CD4-positive, alpha-beta memory T cell (primary cell): Measurements from ENCODE around the gene SERP2. TPM values are rescaled to one million over a fixed set of nuclear protein-coding genes. Genes with fewer than 3 reads are reported as not detected.

ENCODE experiments used
- CTCF ChIA-PET: fragments of 350-600 bp; sonication (Branson Sonifier 250); formaldehyde crosslinking; loops from one replicate; lab custom pipeline; 2021; ENCODE audit warnings: inconsistent platforms; ENCODE audit not compliant: partially characterized antibody; lab: Charles Lee
- POLR2A ChIA-PET: fragments of 350-600 bp; sonication (Branson Sonifier 250); formaldehyde crosslinking; loops from one replicate; lab custom pipeline; 2021; ENCODE audit not compliant: partially characterized antibody; lab: Charles Lee
- DNase-seq, 5 donors: peaks; one replicate each; pipeline versions ENCODE4 v3.0.0 to v3.0.0-alpha.2; 2020 to 2022; ENCODE audit warnings: mixed read lengths in 1 of 5
- H3K27ac ChIP-seq: one replicate; pipeline ENCODE4 v1.7.0; 2013; ENCODE audit warnings: low read depth, low read length
- H3K27me3 ChIP-seq: 2 replicates; pipeline ENCODE4 v1.7.0; 2013; ENCODE audit warnings: mild to moderate bottlenecking, low read length, moderate library complexity; ENCODE audit not compliant: insufficient read depth
- H3K36me3 ChIP-seq: 2 replicates; pipeline ENCODE4 v1.7.0; 2013; ENCODE audit warnings: mild to moderate bottlenecking, low read length, moderate library complexity; ENCODE audit not compliant: insufficient read depth
- H3K4me1 ChIP-seq: 2 replicates; pipeline ENCODE4 v1.7.0; 2013; ENCODE audit warnings: mild to moderate bottlenecking, low read length, moderate library complexity; ENCODE audit not compliant: insufficient read depth
- H3K4me3 ChIP-seq, 2 donors: one replicate each; pipeline ENCODE4 v1.7.0; 2013; ENCODE audit warnings: low read length in 2 of 2, mild to moderate bottlenecking in 1 of 2
- H3K9me3 ChIP-seq, 2 donors: one replicate each; pipeline ENCODE4 v1.7.0; 2013; ENCODE audit warnings: low read length in 2 of 2, control low read depth in 1 of 2; ENCODE audit not compliant: control insufficient read depth in 1 of 2
- H3K27ac Mint-ChIP-seq, 7 donors: one replicate each; pipeline ENCODE4 v1.8.0; 2020 to 2021; ENCODE audit warnings: mixed read lengths in 7 of 7, mild to moderate bottlenecking in 6 of 7, inconsistent platforms in 3 of 7, moderate library complexity in 3 of 7
- H3K27me3 Mint-ChIP-seq, 2 donors: one replicate each; pipeline ENCODE4 v1.8.0; 2020 to 2021; ENCODE audit warnings: mixed read lengths in 2 of 2
- H3K36me3 Mint-ChIP-seq, 2 donors: one replicate each; pipeline ENCODE4 v1.8.0; 2020 to 2021; ENCODE audit warnings: mixed read lengths in 2 of 2, inconsistent platforms in 1 of 2, mild to moderate bottlenecking in 1 of 2
- H3K4me1 Mint-ChIP-seq, 4 donors: one replicate each; pipeline ENCODE4 v1.8.0; 2020 to 2021; ENCODE audit warnings: mixed read lengths in 4 of 4, mild to moderate bottlenecking in 1 of 4
- H3K4me3 Mint-ChIP-seq, 8 donors: one replicate each; pipeline ENCODE4 v1.8.0; 2020 to 2021; ENCODE audit warnings: mixed read lengths in 8 of 8, mild to moderate bottlenecking in 7 of 8, moderate library complexity in 6 of 8, inconsistent platforms in 3 of 8
- H3K9me3 Mint-ChIP-seq, 8 donors: one replicate each; pipeline ENCODE4 v1.8.0; 2020 to 2021; ENCODE audit warnings: mixed read lengths in 8 of 8, mild to moderate bottlenecking in 5 of 8, inconsistent platforms in 3 of 8, moderate library complexity in 1 of 8
- intact Hi-C: fragments of 100-400 bp; cut with micrococcal nuclease; formaldehyde crosslinking; loops from one replicate; pipeline ENCODE4 v1.15.1; 2023
- polyA plus RNA-seq, 2 donors: library from polyadenylated mRNA; unstranded; fragments of 300-500 nt; fragmentation: Illumina TruSeq; gene quantifications; one replicate each; pipeline ENCODE4 v1.2.3, GENCODE V29; 2021
- total RNA-seq, 2 experiments: library from RNA; stranded (reverse); gene quantifications; one replicate each; pipeline ENCODE4 v1.2.3, GENCODE V29; 2021

The SERP2 gene
- total and polyA plus RNA-seq, 4 experiments from 2014 or later, result not detected

DNA sequence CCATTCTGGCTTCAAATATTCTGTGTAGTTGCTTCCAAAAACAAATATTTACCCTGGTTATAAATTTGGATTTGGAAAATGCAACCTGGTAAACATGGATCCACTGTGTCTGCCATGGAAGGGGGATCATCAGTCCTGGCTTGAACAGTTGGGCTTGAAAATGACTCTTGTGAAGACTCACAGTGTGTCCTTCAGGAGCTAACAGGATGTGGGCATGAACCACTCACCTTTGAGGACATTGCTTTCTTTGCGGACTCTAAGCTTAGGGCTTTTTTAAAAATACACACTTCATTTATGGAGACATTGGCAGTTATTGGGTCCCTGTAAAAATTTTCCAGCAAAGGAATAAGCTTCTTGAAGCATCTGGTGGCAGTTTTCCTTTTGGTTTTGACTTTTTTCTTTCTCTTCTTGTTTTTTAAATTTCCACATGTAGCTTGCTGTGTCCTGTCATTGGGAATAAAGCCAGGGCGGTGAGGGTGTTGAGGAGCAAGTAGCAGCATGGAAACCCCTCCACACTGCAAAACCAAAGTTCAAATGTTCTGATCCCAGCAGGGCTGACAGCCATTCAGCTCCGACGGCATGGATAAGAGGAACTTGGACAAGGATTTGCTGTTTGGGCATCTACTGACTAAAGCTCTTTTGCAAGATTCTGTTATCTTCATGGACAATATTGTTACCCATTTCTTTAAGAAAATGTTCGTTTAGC is 39.5 kb upstream of the SERP2 start:
- no peak for DNase-seq
- peaks cover 0 to 2% (median 0%) of the 10 kb centered on the region in 8 donors for H3K9me3 Mint-ChIP-seq
- no peaks in the 10 kb centered on the region for H3K36me3 Mint-ChIP-seq
- no peak overlapping the region for H3K4me3 Mint-ChIP-seq
- Histone ChIP-seq H3K9me3 (no peaks in the 10 kb centered on the region), H3K36me3 (no peaks in the 10 kb centered on the region), H3K4me1 (no peaks in the 10 kb centered on the region), H3K27me3 (no peaks in the 10 kb centered on the region), H3K4me3 (no peak overlapping the region), H3K27ac (no peak overlapping the region)
- H3K4me1 Mint-ChIP-seq, result peaks cover 0 to 4% (median under 1%) of the 10 kb centered on the region in 4 donors
- CTCF ChIA-PET, result interaction anchor here (0.6 kb wide), 1 partner anchor 426 kb away, joined by 3 read pairs; no protein-coding TSS in a partner anchor
- POLR2A ChIA-PET, result no interaction called here
- H3K27ac Mint-ChIP-seq, result no peak overlapping the region
- H3K27me3 Mint-ChIP-seq, result peaks cover 1 to 5% of the 10 kb centered on the region in 2 donors
- intact Hi-C loops, result no loop called here

GRCh38 chr13:44334751-44335150 is 38.9 kb upstream of the SERP2 start:
- POLR2A ChIA-PET, result no interaction called here
- Mint-ChIP-seq H3K4me1 (peaks cover 0 to 4% (median under 1%) of the 10 kb centered on the region in 4 donors), H3K27me3 (peaks cover 1 to 3% of the 10 kb centered on the region in 2 donors), H3K4me3 (no peak overlapping the region), H3K27ac (no peak overlapping the region), H3K36me3 (no peaks in the 10 kb centered on the region), H3K9me3 (peaks cover 0 to 2% (median 0%) of the 10 kb centered on the region in 8 donors)
- Histone ChIP-seq H3K9me3 (no peaks in the 10 kb centered on the region), H3K4me3 (no peak overlapping the region), H3K27me3 (no peaks in the 10 kb centered on the region), H3K27ac (no peak overlapping the region), H3K4me1 (no peaks in the 10 kb centered on the region), H3K36me3 (no peaks in the 10 kb centered on the region)
- CTCF ChIA-PET, result interaction anchor here (0.6 kb wide), 1 partner anchor 426 kb away, joined by 3 read pairs; no protein-coding TSS in a partner anchor
- intact Hi-C loops, result no loop called here
- no peak for DNase-seq

GRCh38 chr13:44336934-44337333 is 36.7 kb upstream of the SERP2 start:
- Histone ChIP-seq H3K4me1 (no peaks in the 10 kb centered on the region), H3K4me3 (no peak overlapping the region), H3K36me3 (no peaks in the 10 kb centered on the region), H3K9me3 (no peaks in the 10 kb centered on the region), H3K27ac (no peak overlapping the region), H3K27me3 (no peaks in the 10 kb centered on the region)
- H3K27me3 Mint-ChIP-seq, result peaks cover 1 to 3% of the 10 kb centered on the region in 2 donors
- POLR2A ChIA-PET, result no interaction called here
- H3K4me1 Mint-ChIP-seq, result peaks cover 0 to 4% (median under 1%) of the 10 kb centered on the region in 4 donors
- no peak for DNase-seq
- H3K27ac Mint-ChIP-seq, result no peak overlapping the region
- no peak overlapping the region for H3K4me3 Mint-ChIP-seq
- H3K9me3 Mint-ChIP-seq, result peaks cover 0 to 5% (median 0%) of the 10 kb centered on the region in 8 donors
- CTCF ChIA-PET, result no interaction called here
- intact Hi-C loops, result no loop called here
- no peaks in the 10 kb centered on the region for H3K36me3 Mint-ChIP-seq

DNA sequence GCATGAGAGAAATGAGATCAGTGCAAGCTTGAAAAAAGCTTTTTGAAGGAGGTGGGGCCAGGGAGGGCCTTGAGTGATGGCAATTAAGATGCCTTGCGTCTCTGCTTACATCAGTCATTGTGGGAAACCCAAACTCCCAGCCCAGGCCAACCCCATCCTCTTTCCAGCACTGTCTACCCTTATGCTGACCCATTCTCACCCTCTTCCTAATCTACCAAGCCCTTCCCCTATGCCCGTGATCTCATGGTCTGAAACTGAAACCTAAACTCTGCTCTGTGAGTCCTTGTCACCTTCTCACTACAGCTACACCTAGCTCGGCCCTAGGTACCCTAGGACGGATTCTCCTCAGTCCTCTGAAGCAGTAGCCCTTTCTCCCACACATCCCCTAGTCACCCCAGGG is 36.0 kb upstream of the SERP2 start:
- peaks cover 0 to 4% (median 0%) of the 10 kb centered on the region in 8 donors for H3K9me3 Mint-ChIP-seq
- intact Hi-C loops, result no loop called here
- DNase-seq, result no peak
- Histone ChIP-seq H3K27me3 (no peaks in the 10 kb centered on the region), H3K4me1 (no peaks in the 10 kb centered on the region), H3K27ac (no peak overlapping the region), H3K36me3 (no peaks in the 10 kb centered on the region), H3K9me3 (no peaks in the 10 kb centered on the region), H3K4me3 (no peak overlapping the region)
- ChIA-PET POLR2A (no interaction called here), CTCF (no interaction called here)
- peaks cover 0 to 4% (median under 1%) of the 10 kb centered on the region in 4 donors for H3K4me1 Mint-ChIP-seq
- H3K27ac Mint-ChIP-seq, result no peak overlapping the region
- H3K36me3 Mint-ChIP-seq, result no peaks in the 10 kb centered on the region
- peaks cover 1% of the 10 kb centered on the region in 2 donors for H3K27me3 Mint-ChIP-seq
- H3K4me3 Mint-ChIP-seq, result no peak overlapping the region

DNA sequence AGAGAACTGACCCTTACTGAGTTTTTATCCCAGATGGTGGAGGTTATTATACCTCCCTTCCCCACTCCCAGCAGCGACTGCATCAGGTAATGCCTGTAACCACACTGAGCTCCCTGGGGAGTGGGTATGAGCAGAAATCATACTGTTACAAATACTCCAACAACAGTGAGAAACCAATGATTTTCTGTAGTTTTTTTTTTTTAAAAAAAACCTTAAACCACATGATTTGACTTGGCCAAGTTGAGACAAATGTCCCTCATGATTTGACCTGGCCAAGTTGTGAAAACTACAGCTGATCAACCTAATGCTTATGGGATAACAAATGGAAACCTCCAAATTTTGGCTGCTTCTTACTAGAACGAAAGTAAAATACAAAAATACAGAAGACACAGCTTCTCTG is 33.1 kb upstream of the SERP2 start:
- Mint-ChIP-seq H3K9me3 (peaks cover 0 to 4% (median 0%) of the 10 kb centered on the region in 8 donors), H3K4me3 (no peak overlapping the region), H3K4me1 (peaks cover 0 to 4% (median under 1%) of the 10 kb centered on the region in 4 donors), H3K36me3 (no peaks in the 10 kb centered on the region), H3K27me3 (peaks cover 0 to 1% of the 10 kb centered on the region in 2 donors), H3K27ac (no peak overlapping the region)
- intact Hi-C loops, result no loop called here
- H3K9me3 ChIP-seq, result no peaks in the 10 kb centered on the region
- H3K27ac ChIP-seq, result no peak overlapping the region
- no peaks in the 10 kb centered on the region for H3K4me1 ChIP-seq
- no peaks in the 10 kb centered on the region for H3K27me3 ChIP-seq
- POLR2A ChIA-PET, result no interaction called here
- CTCF ChIA-PET, result interaction anchor here (0.9 kb wide), 1 partner anchor 19 kb away, joined by 3 read pairs; no protein-coding TSS in a partner anchor
- no peak for DNase-seq
- no peak overlapping the region for H3K4me3 ChIP-seq
- H3K36me3 ChIP-seq, result no peaks in the 10 kb centered on the region

- no peak overlapping the region for H3K4me3 ChIP-seq
- no peaks in the 10 kb centered on the region for H3K4me1 ChIP-seq
- no peaks in the 10 kb centered on the region for H3K9me3 ChIP-seq
- no peaks in the 10 kb centered on the region for H3K36me3 ChIP-seq
- peaks cover 0 to 3% (median 0%) of the 10 kb centered on the region in 4 donors for H3K4me1 Mint-ChIP-seq
- ChIA-PET POLR2A (no interaction called here), CTCF (no interaction called here)
- no peaks in the 10 kb centered on the region for H3K27me3 ChIP-seq
- no peak overlapping the region for H3K27ac Mint-ChIP-seq
- H3K9me3 Mint-ChIP-seq, result peaks cover 0 to 4% (median 0%) of the 10 kb centered on the region in 8 donors
- DNase-seq, result no peak
- H3K4me3 Mint-ChIP-seq, result no peak overlapping the region
- no peaks in the 10 kb centered on the region for H3K36me3 Mint-ChIP-seq
- peaks cover 2 to 3% of the 10 kb centered on the region in 2 donors for H3K27me3 Mint-ChIP-seq
- no peak overlapping the region for H3K27ac ChIP-seq
- intact Hi-C loops, result no loop called here
Measured at GRCh38 chr13:44342741-44343140, 30.9 kb upstream of the SERP2 start.

DNA sequence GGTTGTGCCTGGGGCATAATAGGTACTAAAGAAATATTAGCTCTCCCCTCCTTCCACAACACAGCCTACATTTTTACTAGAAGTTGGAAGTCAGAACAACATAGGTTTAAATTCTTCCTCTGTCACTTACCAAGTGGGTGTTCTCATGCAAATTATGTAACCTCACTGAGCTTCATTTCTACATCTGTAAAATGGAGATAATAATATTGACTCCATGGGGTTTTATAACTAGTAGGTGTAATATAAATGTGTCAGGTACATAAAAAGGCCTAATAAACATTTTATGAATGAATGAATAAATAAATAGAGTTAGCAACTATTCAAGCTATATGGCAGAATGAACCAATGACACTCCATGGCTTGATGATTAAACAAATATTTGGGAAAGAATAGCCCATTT is 27.1 kb upstream of the SERP2 start:
- H3K9me3 ChIP-seq, result no peaks in the 10 kb centered on the region
- intact Hi-C loops, result no loop called here
- H3K27me3 Mint-ChIP-seq, result peaks cover 2 to 4% of the 10 kb centered on the region in 2 donors
- H3K4me1 ChIP-seq, result no peaks in the 10 kb centered on the region
- no peak for DNase-seq
- H3K4me1 Mint-ChIP-seq, result peaks cover 1 to 6% (median 3%) of the 10 kb centered on the region in 4 donors
- no peak overlapping the region for H3K4me3 ChIP-seq
- no peak overlapping the region for H3K27ac ChIP-seq
- H3K27me3 ChIP-seq, result no peaks in the 10 kb centered on the region
- no peak overlapping the region for H3K27ac Mint-ChIP-seq
- H3K36me3 Mint-ChIP-seq, result no peaks in the 10 kb centered on the region
- ChIA-PET CTCF (no interaction called here), POLR2A (no interaction called here)
- peaks cover 0 to 4% (median 0%) of the 10 kb centered on the region in 8 donors for H3K9me3 Mint-ChIP-seq
- H3K4me3 Mint-ChIP-seq, result no peak overlapping the region
- no peaks in the 10 kb centered on the region for H3K36me3 ChIP-seq
